HG02642 (cell line): ENCODE data around the gene RPLP1.
A peak's percentile ranks its signal among the peaks of the same experiment; 100 is the strongest.

Source experiments
- ATAC-seq: cut with Tn5 transposase; IDR thresholded peaks from one replicate; pipeline ENCODE4 v1.9.1; 2021; ENCODE audit warnings: mild to moderate bottlenecking; ENCODE audit not compliant: unreplicated experiment, poor library complexity

Gene RPLP1

GRCh38 chr15:69452692-69453521, at the start of gene RPLP1:
TSS of gene RPLP1 (plus strand) at chr15:69452818. CDS start at chr15:69452949, 131 bp downstream.
- ATAC-seq = peak; percentile 82

DNA sequence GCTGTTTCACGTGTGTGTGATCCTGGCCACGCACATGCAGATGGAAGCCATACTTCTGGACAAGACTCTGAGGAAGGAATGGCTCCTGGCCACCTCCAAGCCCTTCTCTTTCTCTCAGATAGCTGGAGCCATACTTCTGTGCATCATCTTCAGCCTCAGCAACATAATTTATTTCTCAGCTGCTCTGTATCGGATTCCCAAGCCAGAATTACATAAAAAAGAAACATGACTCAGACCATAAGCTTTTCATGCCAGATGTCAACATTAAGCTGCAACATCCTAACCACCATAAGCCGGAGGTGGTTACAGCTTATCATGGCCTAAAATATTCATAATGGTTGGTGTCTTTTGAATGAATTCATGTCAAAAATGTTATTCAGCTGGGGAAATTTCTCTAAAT, 49.0 kb upstream of the RPLP1 start:
- ATAC-seq = no peak

DNA sequence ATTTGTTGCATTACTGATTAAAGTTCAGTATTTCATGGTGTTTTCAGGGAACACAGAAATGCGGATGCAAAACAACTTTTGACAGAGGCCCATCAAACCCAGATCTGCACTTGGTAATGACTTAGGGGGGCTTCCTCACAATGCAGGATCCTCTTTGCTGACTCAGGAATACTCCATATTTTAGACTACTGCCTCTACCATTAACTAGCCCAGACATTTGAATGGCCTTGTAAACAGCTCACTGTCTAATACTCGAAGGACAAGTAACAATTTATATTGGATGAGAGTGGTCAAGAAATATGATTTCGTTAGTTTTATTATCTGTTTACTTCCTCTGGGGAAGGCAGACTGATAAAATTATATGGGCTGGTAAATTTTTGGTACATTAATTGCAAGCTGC, 47.5 kb upstream of the RPLP1 start:
- no peak for ATAC-seq

GRCh38 chr15:69407719-69408400, 44.8 kb upstream of the RPLP1 start:
- no peak for ATAC-seq

DNA sequence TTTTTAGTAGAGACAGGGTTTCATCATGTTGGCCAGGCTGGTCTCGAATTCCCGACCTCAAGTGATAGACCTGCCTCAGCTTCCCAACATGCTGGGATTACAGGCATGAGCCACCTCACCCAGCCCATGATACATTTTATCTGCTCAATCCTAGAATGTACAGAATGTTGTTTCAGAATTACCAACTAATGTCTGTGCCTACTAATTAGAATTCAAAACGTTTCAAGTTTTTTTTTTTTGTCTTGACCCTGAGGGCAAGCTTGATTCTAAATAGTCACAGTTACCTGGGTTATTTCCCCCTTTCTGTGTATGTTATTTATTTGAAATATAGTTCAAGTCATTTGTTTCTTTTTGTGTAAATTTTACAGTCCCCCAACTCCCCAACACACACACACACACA, 43.8 kb upstream of the RPLP1 start:
- no peak for ATAC-seq

DNA sequence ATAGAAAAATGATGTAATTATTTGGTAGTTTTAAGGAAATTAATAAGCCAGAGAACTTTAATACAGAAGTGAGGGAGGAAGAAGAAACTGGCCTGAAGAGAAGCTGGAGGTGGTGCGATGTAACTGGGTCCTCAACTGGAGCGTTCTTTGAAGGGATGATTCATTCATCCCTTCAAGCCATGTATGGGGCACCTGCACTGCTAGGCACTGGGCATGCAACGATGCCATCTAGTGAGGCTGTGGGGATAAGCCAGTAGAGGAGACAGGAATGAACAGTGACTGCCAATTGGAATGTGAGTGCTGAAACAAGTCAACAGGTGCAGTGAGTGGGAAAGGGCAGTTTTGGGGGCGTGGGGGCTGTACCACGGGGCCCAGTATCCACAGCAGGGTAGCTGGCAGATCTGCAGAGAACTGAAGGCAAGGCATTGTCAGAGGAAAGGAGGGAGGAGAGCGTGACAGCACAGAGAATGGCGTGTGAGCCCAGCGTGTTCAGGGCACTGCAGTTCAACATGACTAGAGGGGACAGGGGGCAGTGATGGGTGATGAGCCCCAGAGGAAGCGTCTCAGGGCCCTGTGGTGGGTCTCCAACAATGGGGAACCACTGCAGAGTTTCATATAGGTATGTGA, 42.3 kb upstream of the RPLP1 start:
- ATAC-seq = no peak

GRCh38 chr15:69412274-69412673, 40.3 kb upstream of the RPLP1 start:
- no peak for ATAC-seq

DNA sequence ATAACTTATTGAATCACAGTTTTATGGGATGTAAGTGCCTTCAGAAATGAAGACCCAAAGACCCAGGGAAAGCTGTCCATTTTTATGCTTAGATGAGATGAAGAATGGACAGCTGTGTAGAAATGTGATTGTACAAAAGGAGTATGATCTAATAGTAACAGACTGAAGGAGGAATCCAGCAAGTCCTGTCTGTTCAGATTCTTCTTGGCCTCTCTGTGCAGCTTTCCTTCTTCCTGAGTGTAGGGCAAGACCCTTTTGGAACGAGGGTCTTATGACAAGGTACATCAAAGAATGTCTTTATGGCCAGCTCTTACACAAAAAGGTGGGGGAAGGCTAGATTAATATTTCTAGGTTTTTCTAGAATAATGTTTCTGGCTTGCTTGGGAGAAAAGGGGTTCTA, 39.9 kb upstream of the RPLP1 start:
- no peak for ATAC-seq

DNA sequence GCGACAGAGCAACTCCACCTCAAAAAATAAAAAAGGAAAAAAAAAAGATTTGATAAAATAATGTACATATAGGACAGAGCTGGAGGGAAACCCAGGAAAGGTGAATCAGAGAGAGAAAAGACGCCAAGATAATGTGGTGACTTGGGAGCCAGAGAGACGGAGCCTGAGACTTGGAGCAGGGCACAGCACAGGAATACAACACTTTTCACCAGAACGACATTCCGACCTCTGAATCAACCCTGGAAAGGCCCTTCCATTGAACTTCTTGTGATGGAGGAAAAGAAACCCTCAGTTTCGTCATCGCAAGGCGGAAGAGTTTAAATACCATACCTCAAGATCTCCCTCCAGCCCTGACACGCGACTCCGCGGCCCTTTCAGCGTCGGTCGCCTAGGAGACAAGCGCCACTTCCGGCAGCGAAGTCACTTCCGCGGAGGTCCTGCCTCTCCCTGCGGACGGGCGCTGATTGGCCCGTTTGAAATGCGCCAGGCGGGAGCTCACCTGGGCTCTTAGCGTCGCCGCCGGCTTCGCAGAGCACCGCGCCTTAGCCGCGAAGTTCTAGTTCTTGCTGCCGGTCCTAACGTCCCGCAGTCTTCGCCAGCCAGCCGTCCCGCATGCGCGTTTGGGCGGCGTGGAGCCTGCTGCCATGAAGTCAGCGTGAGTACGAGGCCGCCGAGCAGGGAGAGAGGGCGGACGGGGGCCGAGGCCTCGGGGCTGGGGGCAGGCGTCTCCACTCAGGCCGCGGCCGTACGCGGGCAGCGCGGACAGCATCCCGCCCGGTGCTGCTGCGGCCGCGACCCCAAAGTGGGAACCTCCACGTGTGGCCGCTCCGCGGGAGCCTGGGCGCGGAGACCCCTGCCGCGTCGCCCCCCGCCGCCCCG, 38.6 kb upstream of the RPLP1 start, which contains the start of gene KIF23:
TSS of gene KIF23 (plus strand) at position 528 of the 879 bp plus-strand sequence. CDS start at position 645, 117 bp downstream.
- ATAC-seq = peak; percentile 95

DNA sequence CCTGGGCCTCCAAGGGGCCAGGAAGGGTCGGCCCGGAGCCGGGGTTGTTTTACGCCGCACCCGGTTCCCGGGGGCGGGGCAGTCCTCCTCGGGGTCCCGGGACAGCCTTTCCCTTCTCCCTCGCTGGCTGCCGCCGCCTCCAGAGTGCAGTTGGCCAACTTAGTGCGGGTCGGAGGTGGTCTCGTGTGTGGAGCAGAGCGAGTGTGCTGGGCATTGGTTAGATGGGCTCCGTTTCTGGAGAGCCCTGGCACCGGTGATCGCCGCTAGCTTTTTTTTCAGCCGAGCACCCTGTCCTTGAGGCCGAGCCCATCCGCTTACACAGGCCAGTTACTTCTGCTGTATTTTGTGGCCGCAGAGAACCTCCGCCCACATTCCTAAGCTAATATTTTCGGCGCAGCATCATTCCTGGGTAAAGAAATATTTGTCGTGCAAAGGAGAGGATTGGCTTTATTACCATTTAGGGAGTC, 37.9 kb upstream of the RPLP1 start:
- ATAC-seq = peak; percentile 38

- no peak for ATAC-seq
Measured at GRCh38 chr15:69415381-69415780, 37.2 kb upstream of the RPLP1 start.

GRCh38 chr15:69417581-69417980, 35.0 kb upstream of the RPLP1 start:
- no peak for ATAC-seq

DNA sequence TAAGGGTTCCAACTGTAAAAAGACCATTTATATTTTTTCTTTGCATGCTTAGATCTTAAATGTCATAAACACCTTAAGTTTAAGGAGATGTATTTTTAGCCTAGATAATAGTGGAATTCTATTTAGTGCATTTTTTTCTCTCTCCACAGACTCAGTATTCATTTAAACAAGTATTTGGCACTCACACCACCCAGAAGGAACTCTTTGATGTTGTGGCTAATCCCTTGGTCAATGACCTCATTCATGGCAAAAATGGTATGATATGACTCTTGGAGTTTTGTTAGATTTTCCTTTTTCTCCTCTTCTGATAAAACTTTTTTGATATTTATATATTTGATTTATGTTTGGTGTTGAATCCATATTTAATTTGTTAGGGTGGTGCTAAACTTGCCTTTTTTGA, 31.1 kb upstream of the RPLP1 start:
- ATAC-seq = no peak

DNA sequence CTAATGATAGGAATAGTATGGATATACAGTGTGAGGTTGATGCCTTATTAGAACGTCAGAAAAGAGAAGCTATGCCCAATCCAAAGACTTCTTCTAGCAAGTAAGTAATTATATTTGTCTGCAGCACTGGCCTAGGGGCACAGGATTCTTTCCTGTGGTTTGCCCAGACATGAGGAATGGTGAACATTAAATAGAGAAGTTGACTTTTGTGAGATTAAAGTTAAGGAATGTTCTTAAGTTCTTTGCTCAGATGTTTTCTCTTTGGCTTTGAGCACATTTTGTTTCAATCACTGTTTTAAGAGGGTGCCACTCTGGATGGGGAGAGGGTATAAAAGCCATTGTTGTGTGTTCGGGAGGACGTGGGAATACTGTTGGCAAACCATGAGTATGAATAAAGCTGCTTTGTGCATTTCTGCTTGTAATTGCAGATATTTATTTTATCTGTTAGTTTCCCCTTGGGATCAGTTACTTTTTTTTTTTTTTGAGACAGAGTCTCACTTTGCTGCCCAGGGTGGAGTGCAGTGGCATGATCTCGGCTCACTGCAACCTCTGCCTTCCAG, 30.2 kb upstream of the RPLP1 start:
- ATAC-seq = no peak

- no peak for ATAC-seq
Measured at GRCh38 chr15:69424001-69424400, 28.6 kb upstream of the RPLP1 start.

- no peak for ATAC-seq
Measured at GRCh38 chr15:69424748-69425413, 27.7 kb upstream of the RPLP1 start.

GRCh38 chr15:69433831-69434230, 18.8 kb upstream of the RPLP1 start:
- no peak for ATAC-seq

GRCh38 chr15:69434238-69434637, 18.4 kb upstream of the RPLP1 start:
- no peak for ATAC-seq

DNA sequence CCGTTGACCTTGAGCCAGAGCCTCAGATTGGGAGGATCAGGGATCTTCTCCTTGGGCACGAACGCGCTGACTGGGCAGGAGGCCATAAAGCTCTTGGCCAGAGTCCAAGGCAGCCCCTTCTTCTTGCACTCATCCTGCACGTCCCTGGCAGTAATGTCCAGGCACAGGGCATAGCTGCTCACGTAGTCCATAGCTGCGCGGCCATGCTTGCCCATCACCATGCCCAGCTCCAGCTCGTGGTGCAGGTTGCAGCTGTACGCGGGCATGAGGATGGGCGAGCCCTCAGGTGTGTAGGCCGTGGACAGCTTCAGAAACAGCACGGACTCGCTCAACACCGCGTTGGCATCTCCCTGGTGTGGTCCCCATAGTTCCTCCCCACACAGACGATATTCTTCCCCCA, 17.9 kb upstream of the RPLP1 start:
- no peak for ATAC-seq
